Measurements from ENCODE around the gene GPT2.

Gene GPT2

GRCh38 chr16:46973996-46974324, 89.8 kb downstream of the GPT2 start:
- DNase-seq: no peak

GRCh38 chr16:46974352-46974751, 90.2 kb downstream of the GPT2 start:
- DNase-seq: no peak

DNA sequence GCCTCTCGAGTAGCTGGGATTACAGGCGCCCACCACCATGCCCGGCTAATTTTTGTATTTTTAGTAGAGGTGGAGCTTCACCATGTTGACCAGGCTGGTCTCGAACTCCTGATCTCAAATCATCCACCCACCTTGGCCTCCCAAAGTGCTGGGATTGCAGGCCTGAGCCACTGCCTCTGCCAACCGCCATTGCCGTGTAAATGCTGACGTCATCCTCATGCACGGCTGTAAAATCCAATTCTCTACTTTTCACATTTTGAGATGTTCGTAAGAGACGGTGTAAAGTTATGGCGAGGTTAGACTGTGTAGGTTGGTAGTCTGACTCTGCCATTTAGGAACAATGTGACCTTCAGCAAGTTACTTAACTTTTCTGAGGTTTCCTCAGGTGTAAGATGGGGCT, 91.0 kb downstream of the GPT2 start:
- DNase-seq: no peak

DNA sequence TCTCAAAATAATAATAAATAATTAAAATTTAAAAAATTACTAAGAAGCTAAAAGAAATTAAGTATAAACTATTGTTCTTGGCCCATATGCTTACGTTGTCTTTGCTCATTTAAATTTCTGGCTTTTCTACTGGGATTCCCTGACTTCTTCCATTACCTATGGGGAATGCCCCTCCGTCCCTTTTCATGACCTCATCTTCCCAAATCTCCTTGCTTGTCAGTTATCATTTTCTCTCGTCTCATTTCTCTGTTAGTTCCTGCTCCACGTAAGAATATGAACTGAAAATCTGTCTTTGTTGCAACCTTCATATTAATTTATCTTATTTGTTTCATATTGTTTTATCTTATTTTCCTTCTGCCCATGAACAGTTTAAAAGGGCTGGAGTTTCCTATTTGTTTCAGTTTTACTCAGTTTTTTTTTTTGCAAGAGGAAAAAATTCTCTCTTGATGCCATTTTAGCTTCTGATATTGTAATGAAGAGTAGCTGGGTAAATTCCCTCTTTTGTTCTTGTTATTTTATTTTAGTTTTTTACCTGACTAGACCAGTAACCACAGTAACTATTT, 91.8 kb downstream of the GPT2 start:
- DNase-seq: no peak

GRCh38 chr16:46976550-46976949, 92.4 kb downstream of the GPT2 start:
- no peak for DNase-seq
